Measurements from ENCODE around the gene CHST8.

The CHST8 gene

DNA sequence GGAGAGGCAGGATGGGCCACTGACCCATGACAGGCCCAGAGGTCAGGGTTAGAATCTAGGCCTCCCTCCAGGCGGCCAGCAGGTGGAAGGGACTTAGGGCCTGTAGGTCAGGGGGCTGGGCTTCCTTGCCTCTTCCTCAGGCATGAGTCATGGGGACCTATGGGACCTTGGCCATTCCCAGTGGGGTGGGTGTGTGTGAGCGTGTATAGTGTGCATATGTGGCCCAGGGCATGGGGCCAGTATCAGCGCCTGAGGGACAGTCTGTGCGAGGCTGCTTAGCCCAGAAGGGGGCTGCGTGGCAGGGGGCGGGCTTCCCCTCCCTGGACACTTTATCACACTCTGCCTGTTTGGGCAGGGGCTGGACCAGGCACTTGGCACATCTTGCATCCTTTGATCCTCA is 188.2 kb downstream of the CHST8 start:
- H3K4me3 ChIP-seq (ENCODE audit: low read length), result no peak overlapping the region
- TF ChIP-seq, protein P1, sequence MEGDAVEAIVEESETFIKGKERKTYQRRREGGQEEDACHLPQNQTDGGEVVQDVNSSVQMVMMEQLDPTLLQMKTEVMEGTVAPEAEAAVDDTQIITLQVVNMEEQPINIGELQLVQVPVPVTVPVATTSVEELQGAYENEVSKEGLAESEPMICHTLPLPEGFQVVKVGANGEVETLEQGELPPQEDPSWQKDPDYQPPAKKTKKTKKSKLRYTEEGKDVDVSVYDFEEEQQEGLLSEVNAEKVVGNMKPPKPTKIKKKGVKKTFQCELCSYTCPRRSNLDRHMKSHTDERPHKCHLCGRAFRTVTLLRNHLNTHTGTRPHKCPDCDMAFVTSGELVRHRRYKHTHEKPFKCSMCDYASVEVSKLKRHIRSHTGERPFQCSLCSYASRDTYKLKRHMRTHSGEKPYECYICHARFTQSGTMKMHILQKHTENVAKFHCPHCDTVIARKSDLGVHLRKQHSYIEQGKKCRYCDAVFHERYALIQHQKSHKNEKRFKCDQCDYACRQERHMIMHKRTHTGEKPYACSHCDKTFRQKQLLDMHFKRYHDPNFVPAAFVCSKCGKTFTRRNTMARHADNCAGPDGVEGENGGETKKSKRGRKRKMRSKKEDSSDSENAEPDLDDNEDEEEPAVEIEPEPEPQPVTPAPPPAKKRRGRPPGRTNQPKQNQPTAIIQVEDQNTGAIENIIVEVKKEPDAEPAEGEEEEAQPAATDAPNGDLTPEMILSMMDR (conservative IDR thresholded peaks at IDR 0.05; ENCODE audit: low read depth, low read length), result no peak
- no peak for DNase-seq (ENCODE audit: low read depth)

DNA sequence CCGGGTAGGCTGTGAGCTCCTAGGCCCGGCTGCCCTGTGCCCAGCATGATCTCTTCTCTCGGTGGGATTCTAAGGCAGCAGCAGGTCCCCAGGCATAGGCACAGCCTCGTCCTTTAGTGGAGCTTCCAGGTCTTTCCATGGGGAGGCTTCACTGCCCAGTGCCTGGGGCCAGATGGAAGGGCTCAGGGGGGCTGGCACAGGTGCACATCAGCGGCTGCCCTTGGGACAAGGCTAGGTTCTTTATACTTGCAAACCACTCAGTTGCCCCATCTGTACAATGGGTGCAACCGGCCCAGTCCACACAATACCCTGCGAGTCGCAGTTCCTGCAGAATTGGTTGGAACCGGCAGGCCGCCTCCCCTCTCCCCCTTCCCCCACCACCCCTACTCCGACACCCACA is 189.1 kb downstream of the CHST8 start:
- DNase-seq (ENCODE audit: low read depth), result no peak
- no peak overlapping the region for H3K4me3 ChIP-seq (ENCODE audit: low read length)
- TF ChIP-seq, protein P1 (conservative IDR thresholded peaks at IDR 0.05; ENCODE audit: low read depth, low read length), result no peak

DNA sequence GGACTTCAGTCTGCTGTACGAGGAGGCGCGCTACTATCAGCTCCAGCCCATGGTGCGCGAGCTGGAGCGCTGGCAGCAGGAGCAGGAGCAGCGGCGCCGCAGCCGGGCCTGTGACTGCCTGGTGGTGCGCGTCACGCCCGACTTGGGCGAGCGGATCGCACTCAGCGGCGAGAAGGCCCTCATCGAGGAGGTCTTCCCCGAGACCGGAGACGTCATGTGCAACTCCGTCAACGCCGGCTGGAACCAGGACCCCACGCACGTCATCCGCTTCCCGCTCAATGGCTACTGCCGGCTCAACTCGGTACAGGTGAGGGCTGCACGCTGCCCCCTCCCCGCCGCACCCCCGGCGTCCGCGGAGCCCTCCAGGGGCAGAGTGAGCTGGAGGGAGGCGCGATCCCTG is 189.5 kb downstream of the CHST8 start:
- TF ChIP-seq, protein P1 (conservative IDR thresholded peaks at IDR 0.05; ENCODE audit: low read depth, low read length), result no peak
- no peak for DNase-seq (ENCODE audit: low read depth)
- H3K4me3 ChIP-seq (ENCODE audit: low read length), result no peak overlapping the region

DNA sequence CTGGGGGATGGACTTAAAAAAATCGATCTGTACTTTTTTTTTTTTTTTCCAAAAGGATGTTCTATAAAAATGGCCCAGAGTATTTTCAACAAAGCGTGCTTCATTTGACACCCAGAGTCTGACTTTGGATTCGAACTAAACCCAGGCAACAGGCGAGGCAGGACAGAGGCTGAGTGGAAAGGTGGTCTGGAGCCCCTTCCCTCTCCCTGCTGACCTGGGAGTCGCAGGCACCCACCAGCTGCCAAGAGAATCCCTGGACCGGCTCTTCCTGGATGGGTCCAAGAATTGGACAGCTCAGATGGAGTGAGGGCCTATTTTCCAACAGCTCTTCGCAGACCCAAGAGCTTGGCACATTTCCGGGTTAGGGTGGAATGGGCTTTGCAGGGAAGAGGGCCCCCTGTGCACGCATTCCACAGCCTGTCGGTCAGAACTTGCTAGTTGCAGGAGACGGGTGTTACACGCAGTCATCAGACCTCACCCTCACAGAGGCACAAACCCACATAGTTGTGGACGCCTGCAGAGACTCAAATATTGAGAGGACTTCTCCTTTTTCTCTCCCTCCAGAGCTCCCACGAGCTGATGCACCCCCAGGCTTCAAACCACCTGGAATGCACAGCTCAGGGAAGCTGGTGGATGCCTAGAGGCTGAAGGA is 190.1 kb downstream of the CHST8 start:
- no peak for DNase-seq (ENCODE audit: low read depth)
- no peak overlapping the region for H3K4me3 ChIP-seq (ENCODE audit: low read length)
- TF ChIP-seq, protein P1 (conservative IDR thresholded peaks at IDR 0.05; ENCODE audit: low read depth, low read length), result no peak

DNA sequence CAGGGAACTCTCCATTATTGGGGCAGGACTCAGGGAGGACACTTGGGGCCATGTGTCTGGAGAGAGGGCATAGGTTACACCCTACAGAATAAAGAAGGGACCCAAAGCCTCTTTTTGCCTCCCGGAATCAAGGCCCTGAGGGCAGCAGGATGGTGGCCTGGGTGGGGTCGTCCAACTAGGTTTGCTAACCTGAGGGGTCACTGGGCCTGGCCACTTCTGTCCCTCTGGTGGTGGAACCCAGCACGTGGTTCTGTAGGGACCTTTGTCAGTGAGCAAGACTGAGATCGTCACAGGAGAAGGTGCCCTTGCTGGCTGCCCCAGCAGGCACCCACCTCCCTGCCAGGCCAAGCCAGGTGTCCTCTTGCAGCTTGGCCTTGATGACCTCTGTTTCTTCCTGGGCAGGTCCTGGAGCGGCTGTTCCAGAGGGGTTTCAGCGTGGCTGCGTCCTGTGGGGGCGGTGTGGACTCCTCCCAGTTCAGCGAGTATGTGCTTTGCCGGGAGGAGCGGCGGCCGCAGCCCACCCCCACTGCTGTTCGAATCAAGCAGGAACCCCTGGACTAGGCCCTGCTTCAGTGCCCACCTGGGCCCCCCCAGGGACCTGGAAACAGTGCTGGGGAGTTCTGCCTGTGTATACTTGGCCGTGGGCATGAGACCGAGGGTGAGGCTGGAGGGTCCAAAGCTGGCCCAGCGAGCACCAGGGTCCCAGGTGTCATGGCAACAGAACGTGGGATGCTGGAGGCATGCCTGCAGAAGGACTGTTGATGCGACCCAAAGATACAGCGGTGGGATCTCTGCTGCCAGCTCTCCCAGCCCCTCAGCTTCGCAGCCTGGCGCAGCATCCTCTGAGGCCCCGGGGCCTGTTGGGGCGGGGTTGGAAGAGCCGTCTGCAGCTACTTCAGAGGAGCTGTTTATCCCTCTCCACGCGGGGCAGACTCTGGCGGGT is 190.9 kb downstream of the CHST8 start:
- TF ChIP-seq, protein P1 (conservative IDR thresholded peaks at IDR 0.05; ENCODE audit: low read depth, low read length), result no peak
- no peak overlapping the region for H3K4me3 ChIP-seq (ENCODE audit: low read length)
- DNase-seq (ENCODE audit: low read depth), result no peak

DNA sequence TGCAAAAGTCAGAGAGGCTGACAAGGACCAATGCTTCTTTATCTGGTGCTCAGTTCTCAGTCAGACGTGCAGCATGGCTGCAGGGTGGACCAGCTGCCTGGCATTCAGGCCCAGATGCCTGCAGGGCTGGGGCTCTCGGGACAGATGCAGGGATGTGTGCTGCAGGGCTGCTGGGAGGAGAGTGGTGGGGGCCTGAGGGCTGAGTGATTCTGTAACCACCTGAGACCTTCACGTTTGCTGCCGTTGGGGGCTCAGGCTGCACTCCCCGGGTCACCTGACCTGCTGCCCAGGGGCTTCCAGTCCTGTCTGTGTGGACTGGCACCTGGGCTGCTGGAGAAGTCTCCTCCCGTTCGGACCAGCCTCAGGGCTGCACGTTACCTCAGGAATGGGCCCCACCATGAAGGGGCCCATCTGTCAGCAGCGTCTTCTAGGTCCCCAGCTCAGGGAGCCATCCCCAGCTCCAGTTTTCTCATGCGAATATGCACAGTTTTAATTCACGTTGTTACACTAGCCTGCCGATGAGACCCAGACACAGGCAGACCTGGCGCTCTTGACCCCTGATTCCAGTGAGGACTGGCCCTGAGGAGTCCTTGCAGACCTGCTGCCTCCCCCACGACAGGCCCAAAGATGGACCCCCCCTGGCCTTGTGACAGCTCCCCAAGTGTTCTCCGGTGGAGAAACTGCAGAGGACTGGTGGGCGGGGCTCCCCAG is 191.8 kb downstream of the CHST8 start:
- no peak overlapping the region for H3K4me3 ChIP-seq (ENCODE audit: low read length)
- TF ChIP-seq, protein P1 (conservative IDR thresholded peaks at IDR 0.05; ENCODE audit: low read depth, low read length), result no peak
- no peak for DNase-seq (ENCODE audit: low read depth)
